Panc1 (cell line): ENCODE data around the gene ADAMTS2. TPM values are rescaled to one million over a fixed set of nuclear protein-coding genes. Genes with fewer than 3 reads are reported as not detected.

Experiments
- ATAC-seq: fragments of 200-7000 bp; cut with Tn5 transposase; 2 replicates; pipeline ENCODE4 v1.9.1; 2020; ENCODE audit warnings: mild to moderate bottlenecking, moderate library complexity
- BruUV-seq: library from RNA; stranded (reverse); fragments of 400-500 nt; replicated peaks from 2 replicates; lab custom pipeline; 2021; lab: Mats Ljungman, UMichigan
- CTCF ChIA-PET: fragments of 300-600 bp; sonication (Branson Sonifier 250); formaldehyde crosslinking; loops from one replicate; lab custom pipeline; 2022; ENCODE audit warnings: antibody characterized with exemption; lab: Charles Lee
- POLR2A ChIA-PET: fragments of 300-600 bp; sonication (Branson Sonifier 250); formaldehyde crosslinking; loops from one replicate; lab custom pipeline; 2022; ENCODE audit warnings: antibody characterized with exemption; lab: Charles Lee
- DNase-seq: peaks from one replicate; pipeline ENCODE4 v3.0.0-alpha.2; 2010; ENCODE audit warnings: low read depth, low spot score
- H3K27ac ChIP-seq: 2 replicates; pipeline ENCODE4 v1.5.1; 2011; ENCODE audit warnings: mild to moderate bottlenecking, low read length, inconsistent platforms
- H3K27me3 ChIP-seq: fragments of 200-500 bp; sonication (Bioruptor generic); 2 replicates; pipeline ENCODE4 v1.6.0; 2014; ENCODE audit warnings: low read length, inconsistent platforms; ENCODE audit not compliant: control insufficient read depth, insufficient read depth
- H3K36me3 ChIP-seq: fragments of 200-500 bp; sonication (Bioruptor generic); 2 replicates; pipeline ENCODE4 v1.5.1; 2014; ENCODE audit warnings: inconsistent platforms, mild to moderate bottlenecking, low read length, moderate library complexity; ENCODE audit not compliant: control insufficient read depth, insufficient read depth
- H3K4me1 ChIP-seq: 2 replicates; pipeline ENCODE4 v1.5.1; 2011; ENCODE audit warnings: inconsistent platforms, mild to moderate bottlenecking, low read length, moderate library complexity; ENCODE audit not compliant: control insufficient read depth, insufficient read depth
- H3K4me3 ChIP-seq, 2 experiments: 2 replicates each; pipeline ENCODE4 v1.5.1; 2011 to 2012; ENCODE audit warnings: low read depth in 2 of 2, low read length in 2 of 2, mild to moderate bottlenecking in 2 of 2, inconsistent platforms in 1 of 2, moderate library complexity in 1 of 2
- H3K9me3 ChIP-seq: fragments of 200-500 bp; sonication (Bioruptor generic); 2 replicates; pipeline ENCODE4 v1.5.1; 2014; ENCODE audit warnings: low read depth, mild to moderate bottlenecking, inconsistent platforms, low read length, moderate library complexity; ENCODE audit not compliant: control insufficient read depth, insufficient read depth
- POLR2AphosphoS5 ChIP-seq: IDR thresholded peaks from 2 replicates; pipeline ENCODE4 v1.6.1; 2012; ENCODE audit warnings: mild to moderate bottlenecking, low read depth, low read length, moderate library complexity
- SIN3A ChIP-seq: IDR thresholded peaks from 2 replicates; pipeline ENCODE4 v1.6.1; 2012; ENCODE audit warnings: low read depth, mild to moderate bottlenecking, low read length, moderate library complexity, borderline replicate concordance; ENCODE audit not compliant: insufficient read depth
- TCF7L2 ChIP-seq: IDR thresholded peaks from 2 replicates; pipeline ENCODE4 v1.6.1; 2011; ENCODE audit warnings: mild to moderate bottlenecking, low read depth, low read length, inconsistent platforms
- in situ Hi-C: cut with HindIII; loops from 2 replicates; pipeline ENCODE4 v1.10.0; 2016; ENCODE audit warnings: low sequenced_read_pairs, low pct_unique_long_range_greater_than_20kb
- intact Hi-C: fragments of 100-400 bp; cut with micrococcal nuclease; formaldehyde crosslinking; loops from one replicate; pipeline ENCODE4 v1.10.0; 2022; ENCODE audit not compliant: unreplicated experiment
- total RNA-seq: library from RNA; stranded (reverse); gene quantifications from one replicate; pipeline ENCODE4 v1.2.1, GENCODE V29; 2021; ENCODE audit not compliant: unreplicated experiment
- TF ChIP-seq, protein P1 (sequence below), 2 experiments: IDR thresholded peaks; 2 replicates each; pipeline ENCODE4 v1.6.1; 2011 to 2012; ENCODE audit warnings: low read depth in 2 of 2, control low read depth in 1 of 2, low read length in 1 of 2, mild to moderate bottlenecking in 1 of 2, moderate library complexity in 1 of 2; ENCODE audit not compliant: insufficient read depth in 1 of 2
- TF ChIP-seq, protein P2 (sequence below): fragments of 450-650 bp; IDR thresholded peaks from 2 replicates; pipeline ENCODE4 v1.5.1; 2017; ENCODE audit warnings: mild to moderate bottlenecking

ADAMTS2 gene
- total RNA-seq, 1 experiment from 2014 or later = 0.13 TPM

DNA sequence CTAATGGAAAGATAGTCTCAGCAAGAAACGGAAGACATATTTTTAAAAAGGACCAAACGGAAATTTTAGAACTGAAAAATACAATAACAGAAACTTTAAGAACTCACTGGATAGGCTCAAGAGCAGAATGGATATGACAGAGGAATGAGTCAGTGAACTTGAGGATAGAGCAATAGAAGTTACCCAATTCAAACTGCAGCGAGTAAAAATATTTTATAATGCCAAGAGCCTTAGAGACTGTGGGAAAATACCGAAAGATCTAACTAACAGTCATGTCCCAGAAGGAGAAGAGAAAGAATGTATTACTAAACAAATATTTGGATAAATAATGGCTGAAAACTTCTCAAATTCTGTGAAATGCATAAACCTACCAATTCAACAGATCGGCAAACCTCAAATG lies 40.8 kb downstream of the ADAMTS2 start:
- H3K4me3 ChIP-seq = no peak overlapping the region
- H3K4me1 ChIP-seq = no peaks in the 10 kb centered on the region
- ATAC-seq = no peak
- CTCF ChIA-PET = no interaction called here
- no peaks in the 10 kb centered on the region for H3K36me3 ChIP-seq
- DNase-seq = no peak
- no peak overlapping the region for H3K27ac ChIP-seq
- no peak for TF ChIP-seq SIN3A
- no peak for TF ChIP-seq TCF7L2
- TF ChIP-seq, protein P1, sequence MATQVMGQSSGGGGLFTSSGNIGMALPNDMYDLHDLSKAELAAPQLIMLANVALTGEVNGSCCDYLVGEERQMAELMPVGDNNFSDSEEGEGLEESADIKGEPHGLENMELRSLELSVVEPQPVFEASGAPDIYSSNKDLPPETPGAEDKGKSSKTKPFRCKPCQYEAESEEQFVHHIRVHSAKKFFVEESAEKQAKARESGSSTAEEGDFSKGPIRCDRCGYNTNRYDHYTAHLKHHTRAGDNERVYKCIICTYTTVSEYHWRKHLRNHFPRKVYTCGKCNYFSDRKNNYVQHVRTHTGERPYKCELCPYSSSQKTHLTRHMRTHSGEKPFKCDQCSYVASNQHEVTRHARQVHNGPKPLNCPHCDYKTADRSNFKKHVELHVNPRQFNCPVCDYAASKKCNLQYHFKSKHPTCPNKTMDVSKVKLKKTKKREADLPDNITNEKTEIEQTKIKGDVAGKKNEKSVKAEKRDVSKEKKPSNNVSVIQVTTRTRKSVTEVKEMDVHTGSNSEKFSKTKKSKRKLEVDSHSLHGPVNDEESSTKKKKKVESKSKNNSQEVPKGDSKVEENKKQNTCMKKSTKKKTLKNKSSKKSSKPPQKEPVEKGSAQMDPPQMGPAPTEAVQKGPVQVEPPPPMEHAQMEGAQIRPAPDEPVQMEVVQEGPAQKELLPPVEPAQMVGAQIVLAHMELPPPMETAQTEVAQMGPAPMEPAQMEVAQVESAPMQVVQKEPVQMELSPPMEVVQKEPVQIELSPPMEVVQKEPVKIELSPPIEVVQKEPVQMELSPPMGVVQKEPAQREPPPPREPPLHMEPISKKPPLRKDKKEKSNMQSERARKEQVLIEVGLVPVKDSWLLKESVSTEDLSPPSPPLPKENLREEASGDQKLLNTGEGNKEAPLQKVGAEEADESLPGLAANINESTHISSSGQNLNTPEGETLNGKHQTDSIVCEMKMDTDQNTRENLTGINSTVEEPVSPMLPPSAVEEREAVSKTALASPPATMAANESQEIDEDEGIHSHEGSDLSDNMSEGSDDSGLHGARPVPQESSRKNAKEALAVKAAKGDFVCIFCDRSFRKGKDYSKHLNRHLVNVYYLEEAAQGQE (IDR thresholded peaks at IDR 0.05; ENCODE audit: insufficient read depth in 1 of 2, low read depth in 2 of 2, low read length in 1 of 2) = no peak
- TF ChIP-seq POLR2AphosphoS5 = no peak
- TF ChIP-seq, protein P2, sequence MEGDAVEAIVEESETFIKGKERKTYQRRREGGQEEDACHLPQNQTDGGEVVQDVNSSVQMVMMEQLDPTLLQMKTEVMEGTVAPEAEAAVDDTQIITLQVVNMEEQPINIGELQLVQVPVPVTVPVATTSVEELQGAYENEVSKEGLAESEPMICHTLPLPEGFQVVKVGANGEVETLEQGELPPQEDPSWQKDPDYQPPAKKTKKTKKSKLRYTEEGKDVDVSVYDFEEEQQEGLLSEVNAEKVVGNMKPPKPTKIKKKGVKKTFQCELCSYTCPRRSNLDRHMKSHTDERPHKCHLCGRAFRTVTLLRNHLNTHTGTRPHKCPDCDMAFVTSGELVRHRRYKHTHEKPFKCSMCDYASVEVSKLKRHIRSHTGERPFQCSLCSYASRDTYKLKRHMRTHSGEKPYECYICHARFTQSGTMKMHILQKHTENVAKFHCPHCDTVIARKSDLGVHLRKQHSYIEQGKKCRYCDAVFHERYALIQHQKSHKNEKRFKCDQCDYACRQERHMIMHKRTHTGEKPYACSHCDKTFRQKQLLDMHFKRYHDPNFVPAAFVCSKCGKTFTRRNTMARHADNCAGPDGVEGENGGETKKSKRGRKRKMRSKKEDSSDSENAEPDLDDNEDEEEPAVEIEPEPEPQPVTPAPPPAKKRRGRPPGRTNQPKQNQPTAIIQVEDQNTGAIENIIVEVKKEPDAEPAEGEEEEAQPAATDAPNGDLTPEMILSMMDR = no peak
- H3K9me3 ChIP-seq = no peaks in the 10 kb centered on the region
- peaks cover 6% of the 10 kb centered on the region for H3K27me3 ChIP-seq
- intact Hi-C loops (no loop called here), in situ Hi-C loops (no loop called here)
- POLR2A ChIA-PET = no interaction called here
- BruUV-seq = no TSS peak

DNA sequence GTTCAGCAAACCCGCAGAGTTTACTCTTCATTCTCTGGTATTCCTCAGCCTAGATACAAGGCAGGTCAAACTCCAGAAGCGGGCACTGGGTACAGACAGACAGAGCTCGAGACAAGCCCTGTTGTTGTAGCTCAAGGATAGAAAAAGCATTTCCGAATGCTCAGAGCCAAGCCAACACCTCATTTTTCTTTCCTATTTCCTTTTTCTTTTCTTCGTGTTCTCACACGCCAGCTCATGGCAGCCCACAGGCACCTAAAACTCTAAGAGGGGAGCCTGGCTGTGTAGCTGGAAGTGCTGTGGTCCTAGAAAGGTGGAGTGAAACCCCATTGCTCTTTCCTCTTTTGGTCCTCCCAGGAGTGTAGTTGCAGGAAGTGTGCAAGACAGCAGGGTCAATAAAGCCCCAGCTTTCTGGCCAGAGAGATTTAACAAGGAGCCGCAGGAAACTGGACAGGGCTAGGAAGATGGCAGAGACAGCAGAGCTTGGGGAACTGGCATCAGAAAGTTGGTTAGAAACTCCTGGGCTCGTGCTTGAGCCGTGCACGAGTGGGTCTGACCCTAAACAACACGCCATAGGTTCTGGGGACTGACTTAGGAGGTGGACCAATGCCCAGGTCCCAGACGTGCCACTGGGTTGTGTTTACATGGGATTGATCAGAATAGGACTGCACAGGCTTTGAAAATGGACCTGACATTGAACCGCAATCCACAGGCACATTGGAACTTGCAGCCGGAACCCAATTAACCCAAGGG lies 41.6 kb downstream of the ADAMTS2 start:
- H3K4me1 ChIP-seq = no peaks in the 10 kb centered on the region
- ChIA-PET CTCF (interaction anchor here (0.6 kb wide), 1 partner anchor 355 kb away, joined by 3 read pairs; no protein-coding TSS in a partner anchor), POLR2A (no interaction called here)
- DNase-seq (no peak), ATAC-seq (no peak)
- H3K36me3 ChIP-seq = no peaks in the 10 kb centered on the region
- intact Hi-C loops (no loop called here), in situ Hi-C loops (no loop called here)
- no peak overlapping the region for H3K4me3 ChIP-seq
- H3K27ac ChIP-seq = no peak overlapping the region
- TF ChIP-seq, protein P2 = no peak
- TF ChIP-seq POLR2AphosphoS5 (no peak), TCF7L2 (no peak), SIN3A (no peak)
- TF ChIP-seq, protein P1 (IDR thresholded peaks at IDR 0.05; ENCODE audit: insufficient read depth in 1 of 2, low read depth in 2 of 2, low read length in 1 of 2) = no peak
- H3K27me3 ChIP-seq = peaks cover 6% of the 10 kb centered on the region
- no TSS peak for BruUV-seq
- H3K9me3 ChIP-seq = no peaks in the 10 kb centered on the region
